Sciatic nerve (tissue), 2 donors: Measurements from ENCODE around the gene MPI. TPM values are rescaled to one million over a fixed set of nuclear protein-coding genes. Genes with fewer than 3 reads are reported as not detected.
"Not testable (repeated sequence)": the region's sequence is repeated elsewhere in the genome, so short reads cannot be mapped to it uniquely, and the experiment has no call there.

Source experiments
- ATAC-seq: fragments of 200-7000 bp; cut with Tn5 transposase; one replicate; pipeline ENCODE4 v1.9.1; 2020; ENCODE audit warnings: mild to moderate bottlenecking, moderate library complexity
- DNase-seq: peaks from one replicate; pipeline ENCODE4 v3.0.0-alpha.2; 2020; ENCODE audit warnings: low spot score
- intact Hi-C: fragments of 100-400 bp; cut with DNase I; formaldehyde crosslinking; loops from one replicate; pipeline ENCODE4 v1.14.2; 2022
- total RNA-seq: library from RNA; stranded (reverse); fragmentation: NEBNext Ultra II Directional; extraction: Animal tissue kit (Norgen Biotek cat#: 25700); gene quantifications from one replicate; pipeline ENCODE4 v1.2.1, GENCODE V29; 2021
- donor health status: DM: no; HTN: no; CAD: no.
- donor health status: DM: no; HTN: no; CAD: no.

Gene MPI
- total RNA-seq, 1 donor from 2014 or later, result 38.2 TPM

GRCh38 chr15:74906450-74907162 lies 16.8 kb downstream of the MPI start, which contains the start of gene FAM219B:
Gene FAM219B, minus strand, starts transcription at chr15:74906851. Its CDS starts 51 bp downstream, at chr15:74906800.
- peak; percentile 96 for DNase-seq
- intact Hi-C loops, result loop anchor here (10.0 kb wide), 1 partner anchor 132 kb away; no protein-coding TSS in a partner anchor
- peak; percentile 98 for ATAC-seq

GRCh38 chr15:74907163-74907870 lies 17.5 kb downstream of the MPI start:
- no peak for DNase-seq
- intact Hi-C loops, result loop anchor here (10.0 kb wide), 1 partner anchor 133 kb away; no protein-coding TSS in a partner anchor
- peak; percentile 39 for ATAC-seq

GRCh38 chr15:74908635-74909034 lies 18.8 kb downstream of the MPI start:
- intact Hi-C loops, result loop anchor here (10.0 kb wide), 1 partner anchor 134 kb away; no protein-coding TSS in a partner anchor

GRCh38 chr15:74913041-74913440 lies 23.2 kb downstream of the MPI start:
- intact Hi-C loops, result no loop called here
- DNase-seq (peak; percentile 17), ATAC-seq (no peak)

More at GRCh38 chr15:74908635-74909034, 18.8 kb downstream of the MPI start:
- DNase-seq, result no peak
- ATAC-seq, result no peak

- ATAC-seq, intact Hi-C loops: not testable (repeated sequence)
- DNase-seq, result peak; percentile 34
Measured at GRCh38 chr15:74913799-74914198, 24.0 kb downstream of the MPI start.

- intact Hi-C loops, result no loop called here
- DNase-seq (no peak), ATAC-seq (no peak)
Measured at GRCh38 chr15:74917676-74918075, 27.8 kb downstream of the MPI start.

- intact Hi-C loops, result no loop called here
- ATAC-seq (no peak), DNase-seq (no peak)
Measured at GRCh38 chr15:74920456-74920855, 30.6 kb downstream of the MPI start.

- intact Hi-C loops, result no loop called here
- no peak for DNase-seq
- ATAC-seq, result no peak
Measured at GRCh38 chr15:74924525-74924924, 34.7 kb downstream of the MPI start.

GRCh38 chr15:74928771-74929198 lies 38.9 kb downstream of the MPI start:
- no peak for ATAC-seq

GRCh38 chr15:74933573-74933972 lies 43.7 kb downstream of the MPI start:
- intact Hi-C loops, result no loop called here
- ATAC-seq, result no peak
- no peak for DNase-seq

More at GRCh38 chr15:74928771-74929198, 38.9 kb downstream of the MPI start:
- no peak for DNase-seq
- intact Hi-C loops, result no loop called here

GRCh38 chr15:74935193-74935592 lies 45.4 kb downstream of the MPI start:
- intact Hi-C loops, ATAC-seq, DNase-seq: not testable (repeated sequence)

GRCh38 chr15:74937272-74937589 lies 47.4 kb downstream of the MPI start:
- ATAC-seq (no peak), DNase-seq (no peak)
- intact Hi-C loops, result no loop called here

- ATAC-seq (peak; percentile 97), DNase-seq (peak; percentile 94)
- intact Hi-C loops, result no loop called here
Measured at GRCh38 chr15:74937590-74938371, 47.9 kb downstream of the MPI start, which contains the start of gene COX5A. Gene COX5A, minus strand, starts transcription at chr15:74938073. Its CDS starts 59 bp downstream, at chr15:74938014.

- intact Hi-C loops, result loop anchor here (5.0 kb wide), 1 partner anchor 178 kb away; no protein-coding TSS in a partner anchor
- ATAC-seq, result peak; percentile 80
- peak; percentile 89 for DNase-seq
Measured at GRCh38 chr15:74950078-74950908, 60.5 kb downstream of the MPI start.

GRCh38 chr15:74951006-74951405 lies 61.2 kb downstream of the MPI start:
- ATAC-seq (peak; percentile 14), DNase-seq (no peak)
- intact Hi-C loops, result loop anchor here (5.0 kb wide), 1 partner anchor 179 kb away; no protein-coding TSS in a partner anchor
